Suppressor macrophage treated with lipopolysaccharide for 4 hours (primary cell): ENCODE measurements around the gene IGF2R.
"Not testable (repeated sequence)": the region's sequence is repeated elsewhere in the genome, so short reads cannot be mapped to it uniquely, and the experiment has no call there.

Experiments
- DNase-seq: peaks from one replicate; pipeline ENCODE4 v3.0.0-alpha.2; 2020

The IGF2R gene

DNA sequence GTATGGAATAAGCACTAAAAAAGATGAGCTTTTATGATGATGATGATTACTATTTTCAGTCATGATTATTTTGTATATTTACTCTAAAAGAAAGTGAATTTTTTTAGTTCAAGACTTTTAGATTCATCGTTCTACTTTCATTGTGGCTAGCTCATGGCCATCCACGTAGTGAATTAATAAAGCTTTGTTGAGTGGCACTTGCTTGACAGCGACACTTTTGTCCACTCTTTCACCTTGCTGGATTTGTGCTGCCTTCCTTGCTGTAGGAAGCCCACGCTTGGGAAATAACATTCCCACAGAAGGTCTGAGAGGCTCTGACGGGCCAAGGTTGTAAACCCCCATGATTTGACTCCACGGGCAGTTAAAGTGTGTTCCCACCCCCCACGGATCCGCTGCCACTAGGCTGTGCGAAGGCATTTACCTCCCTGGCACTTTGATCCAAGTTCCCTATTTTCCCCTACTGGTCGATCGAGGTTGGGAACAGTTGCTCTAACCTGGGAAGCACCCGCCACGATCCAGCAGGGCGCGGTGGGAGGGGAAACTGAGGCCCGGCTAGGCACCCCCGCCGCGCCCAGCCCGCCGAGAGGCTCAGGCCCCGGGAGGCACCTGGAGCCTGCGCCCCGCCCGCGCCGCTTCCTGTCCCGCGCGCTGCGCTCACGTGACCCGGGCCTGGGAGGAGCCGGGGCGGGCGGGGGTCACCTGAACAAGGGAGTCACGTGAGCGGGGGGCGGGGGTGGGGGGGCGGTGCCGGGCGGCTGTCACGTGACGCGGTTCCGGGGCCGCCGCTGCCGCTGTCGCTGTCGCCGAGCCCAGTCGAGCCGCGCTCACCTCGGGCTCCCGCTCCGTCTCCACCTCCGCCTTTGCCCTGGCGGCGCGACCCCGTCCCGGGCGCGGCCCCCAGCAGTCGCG is at the start of gene IGF2R:
Gene IGF2R, plus strand, starts transcription at position 788 of the 909 bp plus-strand sequence. CDS start 165 bp downstream, outside the sequence.
- DNase-seq = peak; percentile 95

DNA sequence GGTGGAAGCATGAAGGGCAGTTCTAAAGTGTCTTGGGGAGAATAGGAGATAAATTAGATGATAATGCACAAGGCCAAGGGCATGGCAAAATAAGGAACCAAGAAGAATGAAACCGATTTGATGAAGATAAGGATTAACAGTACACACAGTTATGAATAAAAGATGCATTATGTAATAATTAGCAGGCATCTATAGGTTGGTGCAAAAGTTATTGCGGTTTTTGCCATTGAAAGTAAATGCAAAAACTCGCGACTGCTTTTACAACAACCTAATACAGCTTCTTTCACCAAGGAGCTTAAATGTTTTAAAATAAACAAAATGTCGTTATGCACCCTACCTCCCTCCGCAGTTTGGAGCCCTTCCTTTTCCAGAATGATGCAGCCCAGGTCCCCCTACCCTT is 49.1 kb upstream of the IGF2R start:
- no peak for DNase-seq

- not testable (repeated sequence) for DNase-seq
Measured at GRCh38 chr6:159924150-159924549, 44.7 kb upstream of the IGF2R start.

GRCh38 chr6:159926542-159927203 is 42.2 kb upstream of the IGF2R start:
- DNase-seq = no peak

DNA sequence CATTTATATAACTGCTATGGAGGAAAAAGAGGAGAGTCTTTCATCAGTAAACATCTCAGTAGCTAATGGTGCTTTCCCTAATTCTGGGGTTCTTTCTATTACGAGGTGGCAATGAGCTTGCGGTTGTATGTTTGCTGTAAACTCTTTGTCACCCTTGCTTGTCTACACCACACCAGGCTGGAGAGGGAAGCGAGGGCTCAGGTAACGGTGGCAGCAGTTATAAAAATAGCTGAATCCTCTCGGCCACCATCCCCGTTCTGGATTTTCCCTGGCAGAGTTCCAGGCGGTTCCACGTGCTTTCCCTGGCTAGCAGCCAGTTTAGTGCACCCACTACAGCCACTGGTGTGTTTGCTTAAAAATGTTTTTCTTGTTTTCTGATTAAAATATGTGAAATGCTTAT is 39.1 kb upstream of the IGF2R start:
- DNase-seq = no peak

GRCh38 chr6:159931112-159931511 is 37.8 kb upstream of the IGF2R start:
- peak; percentile 54 for DNase-seq

DNA sequence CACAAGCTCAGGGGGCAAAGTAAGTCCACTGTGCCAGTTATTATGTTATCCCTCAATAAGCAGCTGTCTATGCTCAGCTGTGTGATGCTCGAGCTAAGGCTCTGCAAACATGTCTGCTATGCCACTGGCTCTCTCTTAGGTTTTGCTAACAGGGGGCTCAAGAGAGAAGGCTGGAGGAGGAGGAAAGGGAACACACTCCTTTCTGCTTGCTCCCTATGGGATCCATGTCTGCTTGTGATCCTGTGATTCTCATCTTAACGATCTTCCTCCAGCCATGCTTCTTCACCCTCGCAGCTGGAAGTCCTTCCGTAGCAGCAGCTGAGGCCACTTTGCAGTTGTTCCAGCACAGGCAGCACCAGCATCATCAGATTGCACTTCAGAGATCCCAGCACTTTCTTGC is 37.0 kb upstream of the IGF2R start:
- DNase-seq = no peak

- DNase-seq = no peak
Measured at GRCh38 chr6:159933077-159933476, 35.8 kb upstream of the IGF2R start.

DNA sequence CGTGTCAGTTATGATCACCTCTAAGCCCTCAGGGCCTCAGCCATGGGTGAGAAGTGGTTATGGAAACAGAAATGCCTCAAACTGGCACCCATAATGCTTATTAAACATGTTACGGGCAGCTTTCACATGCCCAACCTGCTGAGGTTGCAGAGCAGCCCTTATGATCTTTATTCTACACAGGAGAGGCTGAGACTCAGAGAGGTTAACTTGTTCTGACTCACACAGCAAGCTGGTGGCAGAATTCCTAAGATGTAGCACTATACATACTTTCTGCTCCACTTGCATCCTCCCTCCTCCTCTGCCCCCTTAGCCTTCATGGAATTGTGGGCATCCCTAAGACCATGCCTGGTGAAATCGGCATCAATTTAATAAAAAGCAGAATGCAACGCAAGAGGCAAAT is 34.7 kb upstream of the IGF2R start:
- DNase-seq = no peak

DNA sequence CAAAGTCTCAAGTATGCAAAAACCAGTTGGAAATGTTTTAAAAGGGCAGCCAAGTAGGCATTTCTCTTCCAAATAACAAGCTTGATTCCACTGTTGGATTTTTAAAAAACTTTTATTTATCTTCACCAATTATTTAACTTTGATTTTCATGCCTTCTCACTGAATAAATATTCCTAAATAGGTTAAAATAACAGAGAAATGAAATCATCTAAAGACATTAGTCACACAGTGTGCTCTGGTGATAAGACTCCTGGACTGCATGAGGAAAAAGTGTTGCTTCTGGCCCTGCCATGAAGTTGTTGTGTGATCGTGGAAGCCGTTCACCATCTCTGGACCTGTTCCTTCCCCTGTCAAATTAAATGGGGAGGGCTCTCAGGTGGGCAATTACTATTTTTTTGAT is 33.8 kb upstream of the IGF2R start:
- no peak for DNase-seq

GRCh38 chr6:159935633-159936032 is 33.2 kb upstream of the IGF2R start:
- DNase-seq = no peak

GRCh38 chr6:159939591-159940016 is 29.3 kb upstream of the IGF2R start:
- DNase-seq = no peak

DNA sequence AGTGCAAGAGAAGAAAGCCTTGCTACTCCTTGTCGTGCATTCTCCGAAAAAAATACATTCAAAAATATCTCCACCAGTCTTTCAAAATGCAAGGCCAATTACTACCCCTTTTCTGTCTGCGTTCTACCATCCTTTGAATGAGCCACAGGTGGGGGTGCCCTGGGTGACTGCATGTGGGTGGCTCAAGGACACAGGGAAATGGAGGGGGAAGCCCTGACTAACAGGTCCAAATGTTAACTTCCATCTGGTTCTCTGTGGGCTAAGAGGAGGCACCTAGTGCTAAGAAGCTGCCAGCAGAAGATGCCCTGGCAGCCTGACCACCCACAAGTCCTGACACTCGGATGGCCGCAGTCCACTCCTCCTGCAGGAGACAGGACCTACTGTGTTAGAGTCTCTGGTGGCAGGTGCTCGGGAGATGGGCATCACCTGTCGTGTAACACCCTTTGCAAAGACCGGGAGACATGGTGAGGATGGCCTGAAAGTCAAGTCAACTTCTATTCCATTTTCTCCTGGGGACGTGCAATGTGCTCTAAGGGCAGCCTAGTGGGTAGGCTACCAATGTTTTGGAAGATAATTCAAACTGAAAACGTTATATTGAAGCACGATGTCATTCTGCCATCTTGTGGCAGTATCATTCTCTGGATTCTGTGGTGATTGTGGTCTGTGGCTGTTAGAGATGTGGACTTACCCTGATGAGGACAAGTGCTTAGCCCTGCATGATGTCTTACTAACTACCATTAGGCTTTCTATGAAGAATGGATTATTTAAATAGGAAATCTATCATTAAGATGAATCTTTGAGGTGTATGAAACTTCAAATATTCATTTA is 27.4 kb upstream of the IGF2R start:
- peak; percentile 67 for DNase-seq

GRCh38 chr6:159943101-159943632 is 25.7 kb upstream of the IGF2R start:
- DNase-seq = peak; percentile 63

DNA sequence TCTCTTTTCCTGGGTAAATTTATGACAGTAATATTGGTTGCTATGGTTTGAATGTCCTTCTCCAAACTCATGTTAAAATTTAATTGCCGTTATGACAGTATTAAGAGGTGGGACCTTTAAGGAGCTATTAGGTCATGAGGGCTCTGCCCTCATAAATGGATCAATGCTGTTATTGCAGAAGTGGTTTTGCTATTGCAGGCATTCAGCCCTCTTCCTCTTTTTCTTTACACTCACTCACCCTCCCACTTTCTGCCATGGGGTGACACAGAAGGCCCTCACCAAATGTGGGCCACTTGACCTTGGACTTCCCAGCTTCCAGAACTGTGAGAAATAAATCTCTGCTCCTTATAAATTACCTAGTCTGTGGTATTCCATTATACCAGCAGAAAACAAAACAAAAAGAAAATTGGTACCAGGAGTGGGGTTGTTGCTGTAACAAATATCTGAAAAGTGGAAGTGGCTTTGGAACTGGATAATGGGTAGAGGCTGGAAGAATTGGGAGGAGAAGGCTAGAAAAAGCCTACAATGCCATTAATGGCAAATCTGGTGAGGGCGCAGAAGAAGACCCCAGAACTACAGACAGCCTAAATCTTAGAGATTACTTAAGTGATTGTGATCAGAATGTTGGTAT is 24.8 kb upstream of the IGF2R start:
- DNase-seq = peak; percentile 90

GRCh38 chr6:159945801-159946392 is 23.0 kb upstream of the IGF2R start:
- DNase-seq = no peak

- DNase-seq = no peak
Measured at GRCh38 chr6:159946912-159947311, 22.0 kb upstream of the IGF2R start.

DNA sequence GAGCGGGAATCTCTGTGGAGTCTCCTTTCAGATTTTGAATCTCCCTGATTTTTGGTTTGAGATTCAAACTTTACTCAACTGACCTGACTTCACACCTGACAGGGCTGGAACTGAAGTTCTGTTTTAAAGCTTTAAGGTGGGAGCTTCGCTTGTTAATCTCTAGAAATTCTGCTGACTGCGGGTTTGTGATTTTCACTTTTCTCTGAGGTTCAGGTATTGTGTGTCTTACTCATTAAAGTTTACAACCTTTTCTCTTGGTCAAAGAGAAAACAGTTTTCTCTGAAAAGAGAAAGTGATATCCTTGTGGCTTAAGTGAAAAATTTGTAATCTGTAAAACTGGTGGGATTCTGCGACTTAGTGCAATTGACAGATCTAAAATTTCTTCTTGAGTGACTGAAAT is 20.7 kb upstream of the IGF2R start:
- no peak for DNase-seq

DNA sequence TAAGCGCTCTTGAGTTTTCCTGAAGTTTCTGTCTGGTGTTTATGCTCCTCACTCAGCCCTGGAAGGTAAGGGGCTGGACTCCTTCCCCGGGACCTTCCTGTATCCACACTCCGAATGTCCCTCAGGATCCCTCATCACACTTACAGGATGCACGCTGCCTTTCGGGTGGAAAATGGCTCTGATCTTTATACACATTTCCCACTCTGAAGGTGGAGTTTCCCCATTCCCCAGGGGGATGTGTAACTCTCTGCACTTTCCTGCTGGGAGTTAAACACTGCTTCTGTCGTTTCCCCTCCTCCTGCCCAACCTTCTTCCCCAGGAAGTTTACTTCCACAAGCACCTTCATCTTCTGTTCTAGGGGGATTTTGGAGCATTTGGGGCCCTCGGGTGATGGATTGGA is 17.1 kb upstream of the IGF2R start:
- no peak for DNase-seq

- DNase-seq = no peak
Measured at GRCh38 chr6:159952289-159953005, 16.4 kb upstream of the IGF2R start.

DNA sequence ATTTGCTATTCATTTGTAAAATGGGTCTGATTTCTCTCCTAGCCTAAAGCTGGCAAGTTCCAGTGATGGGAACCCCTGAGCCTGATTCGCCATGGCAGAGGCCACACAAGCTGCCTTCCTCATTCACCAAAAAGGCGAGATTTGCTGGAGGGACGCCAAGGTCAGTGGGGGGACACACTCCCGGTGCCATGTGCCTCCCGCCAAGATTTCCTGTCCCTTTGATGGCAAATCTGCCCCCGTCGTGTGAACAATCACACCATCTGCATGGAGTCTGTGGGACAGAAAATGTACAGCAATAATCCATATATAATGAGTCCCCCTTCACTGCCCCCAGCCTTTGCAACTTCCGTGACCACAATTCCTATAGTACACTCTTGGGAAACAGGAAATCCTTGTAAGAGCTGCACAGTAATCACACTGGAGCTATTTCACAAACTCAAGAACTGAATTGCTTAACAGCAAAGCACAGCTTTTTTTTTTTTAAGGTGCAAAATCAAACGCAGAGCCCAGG is 15.7 kb upstream of the IGF2R start:
- peak; percentile 86 for DNase-seq
